Fibroblast of mammary gland (primary cell): ENCODE measurements around the gene RBM41.
"Not testable (repeated sequence)": the region's sequence is repeated elsewhere in the genome, so short reads cannot be mapped to it uniquely, and the experiment has no call there.

Experiments used
- DNase-seq: peaks from one replicate; pipeline ENCODE4 v3.0.0-alpha.2; 2010; ENCODE audit warnings: low read depth
- H3K4me3 ChIP-seq: 2 replicates; pipeline ENCODE4 v1.5.1; 2011; ENCODE audit warnings: low read depth, mild to moderate bottlenecking, low read length, moderate library complexity; ENCODE audit not compliant: control insufficient read depth
- CTCF ChIP-seq: conservative IDR thresholded peaks from 2 replicates; pipeline ENCODE4 v1.5.1; 2011; ENCODE audit warnings: low read depth, low read length, inconsistent platforms; ENCODE audit not compliant: control insufficient read depth, insufficient read depth

RBM41 gene

DNA sequence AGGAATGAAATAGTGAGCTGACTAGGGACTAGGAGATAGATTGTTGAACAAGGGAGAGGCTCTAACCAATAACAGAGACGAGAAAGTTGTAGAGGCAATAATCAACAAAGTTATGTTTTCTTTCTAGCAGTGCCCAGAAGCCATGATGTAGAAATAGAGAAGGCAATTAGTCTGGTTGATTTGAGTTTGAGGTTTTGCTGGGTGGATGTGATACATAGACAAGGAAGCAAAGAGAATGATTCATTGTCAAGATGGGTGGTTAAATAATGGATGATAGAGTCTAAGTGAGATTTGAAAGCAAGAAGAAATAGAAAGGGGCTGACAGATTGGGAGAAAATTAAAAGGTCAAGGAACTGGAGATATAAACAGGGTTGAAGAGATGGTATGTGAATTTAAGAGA, 11.2 kb downstream of the RBM41 start:
- no peak overlapping the region for H3K4me3 ChIP-seq
- TF ChIP-seq CTCF: no peak
- no peak for DNase-seq

GRCh38 chrX:107102980-107103379, 15.6 kb downstream of the RBM41 start:
- peak; percentile 25 for DNase-seq
- TF ChIP-seq CTCF: peak; percentile 21
- H3K4me3 ChIP-seq: no peak overlapping the region

DNA sequence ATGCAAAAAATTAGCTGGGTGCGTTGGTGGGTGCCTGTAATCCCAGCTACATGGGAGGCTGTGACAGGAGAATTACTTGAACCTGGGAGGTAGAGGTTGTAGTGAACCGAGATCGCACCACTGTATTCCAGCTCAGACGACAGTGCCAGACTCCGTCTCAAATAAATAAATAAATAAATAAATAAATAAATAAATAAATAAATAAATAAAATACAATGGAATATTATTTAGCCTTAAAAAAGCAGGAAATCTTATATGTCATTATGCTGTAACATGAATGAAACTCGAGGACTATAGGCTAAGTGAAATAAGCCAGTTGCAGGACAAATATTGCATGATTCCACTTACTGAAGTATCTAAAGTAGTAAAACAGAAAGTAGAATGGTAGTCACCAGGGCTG, 42.5 kb downstream of the RBM41 start:
- no peak overlapping the region for H3K4me3 ChIP-seq
- no peak for DNase-seq
- no peak for TF ChIP-seq CTCF

- DNase-seq: peak; percentile 25
- H3K4me3 ChIP-seq: not testable (repeated sequence)
Measured at GRCh38 chrX:107057731-107058130, 60.9 kb downstream of the RBM41 start.

DNA sequence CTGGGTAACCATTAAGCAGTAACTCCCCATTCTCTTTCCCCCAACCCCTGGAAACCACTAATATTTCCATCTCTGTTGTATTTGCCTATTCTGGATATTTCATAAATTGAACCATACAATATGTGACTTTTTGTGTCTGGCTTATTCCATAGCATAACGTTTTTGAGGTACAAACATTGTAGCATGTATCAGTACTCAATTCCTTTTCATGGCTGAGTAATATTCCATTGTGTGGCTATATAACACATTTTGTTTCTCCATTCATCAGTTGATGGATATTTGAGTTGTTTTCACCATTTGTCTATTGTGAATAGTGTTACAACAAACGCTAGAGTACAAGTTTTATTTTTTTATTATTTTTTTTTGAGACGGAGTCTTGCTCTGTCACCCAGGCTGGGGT, 63.6 kb downstream of the RBM41 start:
- no peak for TF ChIP-seq CTCF
- no peak for DNase-seq
- no peak overlapping the region for H3K4me3 ChIP-seq

- no peak overlapping the region for H3K4me3 ChIP-seq
- no peak for DNase-seq
Measured at GRCh38 chrX:107050195-107050709, 68.4 kb downstream of the RBM41 start.

GRCh38 chrX:107047622-107048021, 71.0 kb downstream of the RBM41 start:
- no peak for TF ChIP-seq CTCF
- no peak for DNase-seq

More at GRCh38 chrX:107050195-107050709, 68.4 kb downstream of the RBM41 start:
- TF ChIP-seq CTCF: no peak

More at GRCh38 chrX:107047622-107048021, 71.0 kb downstream of the RBM41 start:
- no peak overlapping the region for H3K4me3 ChIP-seq
